Epithelial cell of alveolus of lung (primary cell): Measurements from ENCODE around the gene RBL1. TPM values are rescaled to one million over a fixed set of nuclear protein-coding genes. Genes with fewer than 3 reads are reported as not detected.

Experiments used
- total RNA-seq: library from RNA; depleted of rRNA; stranded (reverse); fragments of >200 nt; gene quantifications from 2 replicates; pipeline ENCODE4 v1.2.1, GENCODE V29; 2015

RBL1 gene
- total RNA-seq: 5.8 and 6.7 TPM in 2 replicates

GRCh38 chr20:37095599-37096414 is at the start of gene RBL1:
RBL1 (minus strand) TSS chr20:37095997; CDS start chr20:37095928, 69 bp downstream.

GRCh38 chr20:36951198-36951978 is 144.4 kb downstream of the RBL1 start, which contains the start of gene SAMHD1:
SAMHD1 (minus strand) TSS chr20:36951708; CDS start chr20:36951643, 65 bp downstream.

Other genes with a start within 250 kb of the RBL1 start
- gene TLDC2, start 219.9 kb downstream of the RBL1 start, total RNA-seq: not detected in 2 replicates
- 23.1 and 25.1 TPM in 2 replicates for gene SAMHD1, start 144.3 kb downstream of the RBL1 start, total RNA-seq
- 185 and 345 TPM in 2 replicates for gene RPN2, start 83.3 kb upstream of the RBL1 start, total RNA-seq
- gene MROH8, start 83.6 kb upstream of the RBL1 start, total RNA-seq: 0.39 and 2.5 TPM in 2 replicates
- not detected in 2 replicates for gene GHRH, start 165.8 kb upstream of the RBL1 start, total RNA-seq
- gene MANBAL, start 193.7 kb upstream of the RBL1 start, total RNA-seq: 33.7 and 39.0 TPM in 2 replicates